IMR-90 (cell line): ENCODE results near the gene NRP2. TPM values are rescaled to one million over a fixed set of nuclear protein-coding genes. Genes with fewer than 3 reads are reported as not detected.

Source experiments
- ATAC-seq: fragments of 200-7000 bp; cut with Tn5 transposase; 2 replicates; pipeline ENCODE4 v1.9.1; 2020; ENCODE audit warnings: low read depth, mild to moderate bottlenecking, moderate library complexity
- BruUV-seq: library from RNA; stranded (reverse); fragments of 400-500 nt; replicated peaks from 2 replicates; lab custom pipeline; 2021; lab: Mats Ljungman, UMichigan
- CTCF ChIA-PET: fragments of 300-600 bp; formaldehyde crosslinking; extraction: SDS; loops from one replicate; lab custom pipeline; 2021; ENCODE audit warnings: antibody characterized with exemption; lab: Yijun Ruan, JAX
- POLR2A ChIA-PET: fragments of 300-600 bp; sonication (Branson Sonifier 250); formaldehyde crosslinking; loops from one replicate; lab custom pipeline; 2022; ENCODE audit warnings: antibody characterized with exemption; ENCODE audit not compliant: unreplicated experiment; lab: Charles Lee
- DNase-seq: peaks from one replicate; pipeline ENCODE4 v3.0.0; 2013
- H2AFZ ChIP-seq: replicated peaks from 2 replicates; pipeline ENCODE3; 2013; ENCODE audit warnings: low read length, mild to moderate bottlenecking; ENCODE audit not compliant: poor library complexity
- H2AK5ac ChIP-seq: 2 replicates; pipeline ENCODE4 v1.6.1; 2013; ENCODE audit warnings: low read depth, low read length, inconsistent platforms
- H2AK9ac ChIP-seq: replicated peaks from 2 replicates; pipeline ENCODE3; 2013; ENCODE audit warnings: mild to moderate bottlenecking, low read depth, low read length, moderate library complexity; ENCODE audit not compliant: poor library complexity
- H2BK120ac ChIP-seq: 2 replicates; pipeline ENCODE4 v1.6.1; 2013; ENCODE audit warnings: low read depth, low read length, inconsistent platforms
- H2BK15ac ChIP-seq: 3 replicates; pipeline ENCODE4 v1.6.1; 2013; ENCODE audit warnings: low read depth, low read length, inconsistent platforms
- H2BK20ac ChIP-seq: 2 replicates; pipeline ENCODE4 v1.6.1; 2013; ENCODE audit warnings: low read depth, mild to moderate bottlenecking, inconsistent platforms, low read length, moderate library complexity
- H2BK5ac ChIP-seq: 2 replicates; pipeline ENCODE4 v1.6.1; 2013; ENCODE audit warnings: mild to moderate bottlenecking, low read depth, low read length, inconsistent platforms; ENCODE audit not compliant: poor library complexity, severe bottlenecking
- H3K14ac ChIP-seq: replicated peaks from 2 replicates; pipeline ENCODE4 v1.6.1; 2013; ENCODE audit warnings: low read depth, low read length, inconsistent platforms
- H3K18ac ChIP-seq: 2 replicates; pipeline ENCODE4 v1.6.1; 2013; ENCODE audit warnings: low read depth, low read length, control low read depth
- H3K23ac ChIP-seq: 2 replicates; pipeline ENCODE4 v1.6.1; 2013; ENCODE audit warnings: low read depth, low read length, inconsistent platforms
- H3K27ac ChIP-seq: 2 replicates; pipeline ENCODE4 v1.5.1; 2013; ENCODE audit warnings: mild to moderate bottlenecking, control low read depth, low read length; ENCODE audit not compliant: insufficient read depth
- H3K27me3 ChIP-seq: 2 replicates; pipeline ENCODE4 v1.6.1; 2013; ENCODE audit warnings: low read length; ENCODE audit not compliant: control insufficient read depth, insufficient read depth
- H3K36me3 ChIP-seq: 2 replicates; pipeline ENCODE4 v1.6.1; 2013; ENCODE audit warnings: low read length, mixed read lengths; ENCODE audit not compliant: control insufficient read depth, insufficient read depth
- H3K4ac ChIP-seq: 2 replicates; pipeline ENCODE4 v1.6.1; 2013; ENCODE audit warnings: low read depth, low read length, inconsistent platforms
- H3K4me1 ChIP-seq: 2 replicates; pipeline ENCODE4 v1.6.1; 2013; ENCODE audit warnings: low read length, mixed read lengths; ENCODE audit not compliant: control insufficient read depth, insufficient read depth
- H3K4me2 ChIP-seq: 2 replicates; pipeline ENCODE4 v1.6.1; 2013; ENCODE audit warnings: low read depth, mild to moderate bottlenecking, control low read depth, low read length, moderate library complexity
- H3K4me3 ChIP-seq: 2 replicates; pipeline ENCODE4 v1.5.1; 2013; ENCODE audit warnings: low read depth, mild to moderate bottlenecking, control low read depth, low read length, moderate library complexity; ENCODE audit not compliant: insufficient read depth
- H3K56ac ChIP-seq: 2 replicates; pipeline ENCODE4 v1.6.1; 2013; ENCODE audit warnings: low read length, inconsistent platforms; ENCODE audit not compliant: insufficient read depth; ENCODE audit errors: extremely low read depth
- H3K79me1 ChIP-seq, 2 experiments: 2 replicates each; pipeline ENCODE4 v1.6.1; 2013; ENCODE audit warnings: low read length in 2 of 2, inconsistent platforms in 1 of 2, low read depth in 1 of 2
- H3K9ac ChIP-seq: 2 replicates; pipeline ENCODE4 v1.6.1; 2013; ENCODE audit warnings: low read depth, low read length, control low read depth
- H3K9me1 ChIP-seq: 2 replicates; pipeline ENCODE4 v1.6.1; 2013; ENCODE audit warnings: low read length, inconsistent platforms; ENCODE audit not compliant: insufficient read depth
- H3K9me3 ChIP-seq: 2 replicates; pipeline ENCODE4 v1.6.1; 2013; ENCODE audit warnings: low read length; ENCODE audit not compliant: control insufficient read depth, insufficient read depth
- H4K20me1 ChIP-seq: 2 replicates; pipeline ENCODE4 v1.6.1; 2013; ENCODE audit warnings: low read length, inconsistent platforms; ENCODE audit not compliant: insufficient read depth
- H4K5ac ChIP-seq: 2 replicates; pipeline ENCODE4 v1.6.1; 2013; ENCODE audit warnings: mild to moderate bottlenecking, low read depth, low read length, control low read depth
- H4K8ac ChIP-seq, 2 experiments: 2 replicates each; pipeline ENCODE4 v1.6.1; 2013; ENCODE audit warnings: low read depth in 2 of 2, low read length in 2 of 2, control low read depth in 1 of 2, inconsistent platforms in 1 of 2
- H4K91ac ChIP-seq: 2 replicates; pipeline ENCODE4 v1.6.1; 2013; ENCODE audit warnings: low read depth, low read length, inconsistent platforms; ENCODE audit not compliant: insufficient read depth
- CEBPB ChIP-seq: IDR thresholded peaks from 2 replicates; pipeline ENCODE4 v1.6.1; 2012; ENCODE audit warnings: low read depth, low read length, improper control_type of control experiment
- CHD1 ChIP-seq: IDR thresholded peaks from 2 replicates; pipeline ENCODE4 v1.6.1; 2012; ENCODE audit warnings: low read depth, low read length, improper control_type of control experiment
- CTCF ChIP-seq: conservative IDR thresholded peaks from 2 replicates; pipeline ENCODE4 v1.5.1; 2012; ENCODE audit warnings: mild to moderate bottlenecking, low read depth, low read length, improper control_type of control experiment
- ELK1 ChIP-seq: fragments of 150-350 bp; IDR thresholded peaks from 2 replicates; pipeline ENCODE4 v1.6.1; 2016; ENCODE audit warnings: low read depth, mild to moderate bottlenecking, low read length, moderate library complexity, borderline replicate concordance
- FOS ChIP-seq: fragments of 150-350 bp; IDR thresholded peaks from 2 replicates; pipeline ENCODE4 v1.6.1; 2016; ENCODE audit warnings: low read depth, low read length
- MAFK ChIP-seq: IDR thresholded peaks from 2 replicates; pipeline ENCODE4 v1.6.1; 2012; ENCODE audit warnings: low read depth, low read length, improper control_type of control experiment
- MAZ ChIP-seq: IDR thresholded peaks from 2 replicates; pipeline ENCODE4 v1.6.1; 2012; ENCODE audit warnings: low read depth, mild to moderate bottlenecking, low read length, improper control_type of control experiment, moderate library complexity, borderline replicate concordance
- MXI1 ChIP-seq: IDR thresholded peaks from 2 replicates; pipeline ENCODE4 v1.6.1; 2012; ENCODE audit warnings: low read depth, mild to moderate bottlenecking, low read length, moderate library complexity, borderline replicate concordance
- POLR2A ChIP-seq: IDR thresholded peaks from 2 replicates; pipeline ENCODE4 v1.6.1; 2012; ENCODE audit warnings: mild to moderate bottlenecking, low read depth, low read length
- RAD21 ChIP-seq: IDR thresholded peaks from 2 replicates; pipeline ENCODE4 v1.6.1; 2012; ENCODE audit warnings: low read length, improper control_type of control experiment
- RCOR1 ChIP-seq: IDR thresholded peaks from 2 replicates; pipeline ENCODE4 v1.6.1; 2012; ENCODE audit warnings: mild to moderate bottlenecking, low read length, improper control_type of control experiment; ENCODE audit not compliant: insufficient replicate concordance
- RFX5 ChIP-seq: IDR thresholded peaks from 2 replicates; pipeline ENCODE4 v1.8.0; 2012; ENCODE audit warnings: low read depth, mild to moderate bottlenecking, low read length, moderate library complexity
- SMC3 ChIP-seq: fragments of 150-350 bp; IDR thresholded peaks from 2 replicates; pipeline ENCODE4 v1.6.1; 2016; ENCODE audit warnings: low read depth, mild to moderate bottlenecking, antibody characterized with exemption, low read length, moderate library complexity
- WGBS, 2 experiments: methylation state at CpG; one replicate each; pipeline versions ENCODE4 v1.1.5 to v1.1.7; 2013; ENCODE audit warnings: missing lambda C conversion rate in 2 of 2; ENCODE audit not compliant: insufficient read length in 1 of 2; ENCODE audit errors: extremely low coverage in 2 of 2; 5-methylcytosine and 5-hydroxymethylcytosine counted together
- dilution Hi-C: fragments of 300-500 bp; cut with HindIII; formaldehyde crosslinking; loops from one replicate; pipeline ENCODE4 v1.14.3; 2018; ENCODE audit warnings: low sequenced_read_pairs; ENCODE audit not compliant: unreplicated experiment
- in situ Hi-C: fragments of 300-500 bp; cut with MboI; formaldehyde crosslinking; loops from 3 replicates; pipeline ENCODE4 v1.14.3; 2019; ENCODE audit warnings: low sequenced_read_pairs, inconsistent platforms, mixed read lengths
- intact Hi-C: fragments of 100-400 bp; cut with micrococcal nuclease; formaldehyde crosslinking; loops from 2 replicates; pipeline ENCODE4 v1.10.0; 2022
- polyA plus RNA-seq, 3 experiments: library from polyadenylated mRNA; depleted of rRNA; stranded (reverse); fragments of >200 nt; gene quantifications; 2 replicates each; pipeline ENCODE4 v1.2.3, GENCODE V29; 2012; ENCODE audit warnings: low replicate concordance in 1 of 3
- total RNA-seq: library from RNA; depleted of rRNA; stranded (reverse); fragments of >200 nt; gene quantifications from 2 replicates; pipeline ENCODE4 v1.2.3, GENCODE V29; 2012

Gene NRP2
- total and polyA plus RNA-seq, 2 of the 4 experiments (the other 2 are of a cell fraction) = 46.4 to 51.3 TPM

GRCh38 chr2:205722283-205722918 is 40.1 kb downstream of the NRP2 start:
- H3K79me1 ChIP-seq = peaks cover 4 to 9% of the 10 kb centered on the region in 2 experiments; a peak in 2 of 4 replicates
- H3K9ac ChIP-seq = no peak overlapping the region
- BruUV-seq = no TSS peak
- ChIA-PET CTCF (interaction anchor here (1.2 to 1.4 kb wide), 2 partner anchors 10 to 11 kb away, joined by 5 read pairs; no protein-coding TSS in a partner anchor), POLR2A (no interaction called here)
- H2BK15ac ChIP-seq = no peak overlapping the region
- WGBS, 2 experiments = no CpG with 5 or more reads among the region's 4 CpGs
- in situ Hi-C loops (no loop called here), intact Hi-C loops (no loop called here), dilution Hi-C loops (no loop called here)
- H3K4ac ChIP-seq = no peak overlapping the region
- no peak overlapping the region for H2BK20ac ChIP-seq
- no peak overlapping the region for H4K8ac ChIP-seq
- no peaks in the 10 kb centered on the region for H4K20me1 ChIP-seq
- TF ChIP-seq SMC3 (no peak), RFX5 (no peak), MXI1 (no peak), FOS (no peak), ELK1 (no peak), RAD21 (no peak), MAZ (no peak), CEBPB (no peak), RCOR1 (no peak), POLR2A (no peak), MAFK (no peak), CHD1 (no peak), CTCF (no peak)
- no peak overlapping the region for H4K91ac ChIP-seq
- ATAC-seq (no peak), DNase-seq (no peak)
- no peak overlapping the region for H3K56ac ChIP-seq
- peaks cover 16% of the 10 kb centered on the region for H3K9me1 ChIP-seq
- no peak overlapping the region for H3K4me3 ChIP-seq
- H2AFZ ChIP-seq = no peak overlapping the region
- H3K4me1 ChIP-seq = peaks cover 11% of the 10 kb centered on the region
- peak overlapping the region; percentile 69; the same call in 1 of the 2 replicates for H2AK5ac ChIP-seq
- H3K27me3 ChIP-seq = no peaks in the 10 kb centered on the region
- no peak overlapping the region for H2BK5ac ChIP-seq
- no peak overlapping the region for H2AK9ac ChIP-seq
- no peak overlapping the region for H3K23ac ChIP-seq
- H3K9me3 ChIP-seq = no peaks in the 10 kb centered on the region
- H3K14ac ChIP-seq = no peak overlapping the region
- no peak overlapping the region for H2BK120ac ChIP-seq
- peaks cover 55% of the 10 kb centered on the region for H3K36me3 ChIP-seq
- no peak overlapping the region for H3K4me2 ChIP-seq
- no peak overlapping the region for H3K27ac ChIP-seq
- no peak overlapping the region for H4K5ac ChIP-seq
- H3K18ac ChIP-seq = no peak overlapping the region
